Esophagus (tissue), 2 donors: ENCODE results near the gene NUSAP1. TPM values are rescaled to one million over a fixed set of nuclear protein-coding genes. Genes with fewer than 3 reads are reported as not detected.
"Not testable (repeated sequence)": the region's sequence is repeated elsewhere in the genome, so short reads cannot be mapped to it uniquely, and the experiment has no call there.

Source experiments
- H3K27ac ChIP-seq, 2 donors: one replicate each; pipeline ENCODE4 v1.5.1; 2013; ENCODE audit warnings: low read depth in 2 of 2, mild to moderate bottlenecking in 2 of 2, inconsistent platforms in 1 of 2, low read length in 1 of 2, moderate library complexity in 1 of 2
- H3K27me3 ChIP-seq, 2 donors: one replicate each; pipeline ENCODE4 v1.6.1; 2013; ENCODE audit warnings: low read length in 2 of 2, control low read depth in 1 of 2, mild to moderate bottlenecking in 1 of 2; ENCODE audit not compliant: insufficient read depth in 2 of 2, control insufficient read depth in 1 of 2
- H3K36me3 ChIP-seq, 2 donors: one replicate each; pipeline ENCODE4 v1.6.1; 2013; ENCODE audit warnings: low read length in 1 of 2; ENCODE audit not compliant: control insufficient read depth in 2 of 2, insufficient read depth in 2 of 2
- H3K4me1 ChIP-seq, 2 donors: one replicate each; pipeline ENCODE4 v1.6.1; 2013; ENCODE audit warnings: low read length in 1 of 2; ENCODE audit not compliant: control insufficient read depth in 2 of 2, insufficient read depth in 2 of 2
- H3K4me3 ChIP-seq, 2 donors: one replicate each; pipeline ENCODE4 v1.5.1; 2013; ENCODE audit warnings: low read length in 2 of 2, mild to moderate bottlenecking in 2 of 2, low read depth in 1 of 2, moderate library complexity in 1 of 2
- H3K9me3 ChIP-seq, 2 donors: one replicate each; pipeline ENCODE4 v1.6.1; 2013; ENCODE audit warnings: mild to moderate bottlenecking in 2 of 2, low read depth in 1 of 2, low read length in 1 of 2, moderate library complexity in 1 of 2; ENCODE audit not compliant: control insufficient read depth in 2 of 2, insufficient read depth in 1 of 2
- WGBS, 2 donors: extraction: QIAGEN DNeasy Blood & Tissue Kit; methylation state at CpG; one replicate each; pipeline ENCODE4 v1.1.7; 2013; 5-methylcytosine and 5-hydroxymethylcytosine counted together
- polyA plus RNA-seq, 2 donors: library from polyadenylated mRNA; stranded (reverse); fragments of 200-250 nt; gene quantifications; one replicate each; pipeline ENCODE4 v1.2.3, GENCODE V29; 2013
- donor health status: healthy with polysubstance abuse.
- donor health status: Bipolar disorder and iron deficiency.

NUSAP1 gene
- polyA plus RNA-seq, 2 donors, result 16.6 to 28.0 TPM

DNA sequence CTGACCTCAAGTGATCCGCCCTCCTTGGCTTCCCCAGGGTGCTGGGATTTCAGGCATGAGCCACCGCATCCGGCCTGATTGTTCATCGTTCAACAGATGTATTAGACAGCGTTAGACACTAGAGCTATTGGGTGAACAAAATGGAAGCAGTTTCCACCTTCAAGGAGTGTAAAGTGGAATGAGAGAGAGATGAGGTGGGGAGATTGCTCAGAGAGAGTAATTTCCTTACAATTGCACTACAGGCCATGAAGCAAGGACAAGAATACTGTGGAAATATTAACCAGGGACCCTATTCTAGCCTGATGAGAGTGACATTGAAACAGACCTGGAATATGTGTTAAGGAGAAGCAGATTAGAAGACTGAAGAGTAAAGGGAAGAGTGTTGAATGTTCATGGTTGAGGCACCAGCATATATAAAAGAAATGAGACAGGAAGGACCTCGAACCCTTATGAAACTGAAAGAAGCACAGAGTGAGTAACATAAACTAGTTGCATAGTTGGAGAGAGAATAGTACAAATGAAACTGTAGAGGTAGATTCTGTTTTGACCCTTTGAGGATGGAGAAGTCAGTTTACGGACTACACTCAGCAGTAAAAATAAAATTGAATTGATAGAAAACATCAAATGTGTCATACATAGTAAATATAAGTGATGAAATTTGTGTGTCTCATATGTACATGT lies 91.4 kb downstream of the NUSAP1 start:
- Histone ChIP-seq H3K4me3 (no peak overlapping the region), H3K36me3 (no peaks in the 10 kb centered on the region), H3K9me3 (no peaks in the 10 kb centered on the region), H3K27ac (no peak overlapping the region), H3K4me1 (no peaks in the 10 kb centered on the region), H3K27me3 (no peaks in the 10 kb centered on the region)
- 91% methylated on average over 7 of the region's 7 CpGs for WGBS, 2 donors

DNA sequence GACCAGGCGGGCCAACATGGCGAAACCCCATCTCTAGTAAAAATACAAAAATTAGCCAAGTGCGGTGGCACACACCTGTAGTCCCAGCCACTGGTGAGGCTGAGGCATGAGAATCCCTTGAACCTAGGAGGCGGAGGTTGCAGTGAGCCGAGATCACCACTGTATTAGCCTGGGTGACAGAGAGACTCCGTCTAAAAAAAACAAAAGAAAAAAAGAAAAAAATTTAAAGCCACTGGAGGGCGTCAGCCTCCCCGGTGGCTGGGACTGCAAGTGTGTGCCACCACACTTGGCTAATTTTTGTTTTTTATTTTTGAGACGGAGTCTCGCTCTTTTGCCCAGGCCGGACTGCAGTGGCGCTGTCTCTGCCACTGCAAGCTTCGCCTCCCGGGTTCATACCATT lies 92.1 kb downstream of the NUSAP1 start:
- 95 to 96% methylated on average over 14 of the region's 14 CpGs for WGBS, 2 donors
- H3K36me3 ChIP-seq, result no peaks in the 10 kb centered on the region
- no peak overlapping the region for H3K27ac ChIP-seq
- H3K9me3 ChIP-seq, result no peaks in the 10 kb centered on the region
- H3K27me3 ChIP-seq, result no peaks in the 10 kb centered on the region
- no peak overlapping the region for H3K4me3 ChIP-seq
- no peaks in the 10 kb centered on the region for H3K4me1 ChIP-seq

DNA sequence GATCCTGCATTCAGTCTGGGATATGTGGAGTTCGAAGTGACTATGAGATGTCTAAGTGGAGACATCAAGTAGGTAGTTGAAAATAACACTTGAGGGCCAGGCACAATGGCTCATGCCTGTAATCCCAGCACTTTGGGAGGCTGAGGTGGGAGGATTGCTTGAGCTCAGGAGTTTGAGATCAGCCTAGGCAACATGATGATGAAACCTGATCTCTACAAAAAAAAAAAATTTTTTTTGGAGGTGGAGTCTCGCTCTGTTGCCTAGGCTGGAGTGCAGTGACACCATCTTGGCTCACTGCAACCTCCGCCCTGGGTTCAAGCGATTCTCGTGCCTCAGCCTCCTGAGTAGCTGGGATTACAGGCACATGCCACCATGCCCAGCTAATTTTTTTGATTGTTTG lies 93.2 kb downstream of the NUSAP1 start:
- H3K4me1 ChIP-seq, H3K27ac ChIP-seq, H3K27me3 ChIP-seq, H3K4me3 ChIP-seq, H3K9me3 ChIP-seq, H3K36me3 ChIP-seq: not testable (repeated sequence)
- WGBS, 2 donors, result 95 to 97% methylated on average over 5 of the region's 5 CpGs

DNA sequence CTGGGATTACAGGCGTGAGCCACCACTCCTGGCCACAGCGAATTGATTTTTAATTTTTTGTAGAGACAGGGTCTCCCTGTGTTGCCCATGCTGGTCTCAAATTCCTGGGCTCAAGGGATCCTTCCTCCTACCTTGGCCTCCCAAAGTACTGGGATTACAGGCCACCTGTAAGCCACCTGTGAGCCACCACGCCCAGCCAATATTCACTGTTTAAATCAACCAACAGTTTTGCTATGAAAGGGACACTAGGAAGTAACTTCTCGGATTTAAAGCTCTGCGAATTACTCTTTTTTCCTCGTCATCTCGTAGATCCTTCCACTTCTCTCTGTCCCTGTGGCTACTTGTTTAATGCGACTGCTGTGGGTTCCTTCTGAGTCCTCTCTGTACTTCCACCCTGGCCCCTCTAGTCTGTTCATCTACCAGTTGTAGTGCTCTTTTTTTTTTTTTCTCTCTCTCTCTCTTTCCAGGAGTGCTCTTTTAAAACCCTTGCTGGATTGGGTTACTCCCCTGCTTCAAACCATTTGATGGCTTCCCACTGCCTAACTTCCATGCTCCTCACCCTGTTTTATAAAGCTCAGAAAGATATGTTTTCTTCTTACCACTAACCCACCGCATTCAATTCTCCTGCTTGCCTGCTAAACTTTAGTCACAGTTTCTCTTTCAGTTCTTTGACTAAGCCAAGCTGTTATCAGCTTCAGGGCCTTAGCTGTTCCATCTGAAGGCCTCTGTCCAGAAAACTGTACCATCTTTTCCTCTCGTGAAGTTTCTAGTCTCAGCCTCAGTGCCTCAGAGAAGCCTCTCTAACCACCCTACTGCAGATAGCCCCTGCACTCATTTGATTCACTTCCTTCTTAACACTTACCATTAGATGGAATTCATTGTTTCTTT lies 96.6 kb downstream of the NUSAP1 start:
- Histone ChIP-seq H3K27me3 (no peaks in the 10 kb centered on the region), H3K9me3 (no peaks in the 10 kb centered on the region), H3K4me3 (no peak overlapping the region), H3K4me1 (no peaks in the 10 kb centered on the region), H3K36me3 (no peaks in the 10 kb centered on the region), H3K27ac (no peak overlapping the region)
- 77 to 87% methylated on average over 10 of the region's 10 CpGs for WGBS, 2 donors

Other genes starting within 250 kb of the NUSAP1 start
- 10 to 100 TPM in 1 of 2 donors, 1 to 10 TPM in 1; 4.6 to 11.0 TPM for gene INO80, start 216.6 kb upstream of the NUSAP1 start, polyA plus RNA-seq
- gene EXD1, start 102.1 kb upstream of the NUSAP1 start, polyA plus RNA-seq, result not detected
- gene CHP1, start 101.6 kb upstream of the NUSAP1 start, polyA plus RNA-seq, result 10 to 100 TPM; 54.9 to 63.6 TPM
- 1 to 10 TPM; 3.1 to 6.4 TPM for gene OIP5, start 290 bp upstream of the NUSAP1 start, polyA plus RNA-seq
- gene NDUFAF1, start 69.6 kb downstream of the NUSAP1 start, polyA plus RNA-seq, result 10 to 100 TPM in 1 of 2 donors, 1 to 10 TPM in 1; 9.2 to 19.0 TPM
- 10 to 100 TPM; 12.2 to 16.2 TPM for gene RTF1, start 84.2 kb downstream of the NUSAP1 start, polyA plus RNA-seq
- gene ITPKA, start 161.0 kb downstream of the NUSAP1 start, polyA plus RNA-seq, result under 1 TPM; 0.28 to 0.47 TPM
- gene LTK, start 180.9 kb downstream of the NUSAP1 start, polyA plus RNA-seq, result under 1 TPM; 0.26 to 0.31 TPM
- gene RPAP1, start 211.4 kb downstream of the NUSAP1 start, polyA plus RNA-seq, result 10 to 100 TPM in 1 of 2 donors, 1 to 10 TPM in 1; 9.2 to 13.0 TPM
- gene TYRO3, start 226.3 kb downstream of the NUSAP1 start, polyA plus RNA-seq, result 10 to 100 TPM; 23.2 to 24.2 TPM